MM.1S (cell line): ENCODE results near the gene ISG15.

Experiments used
- DNase-seq: peaks from one replicate; pipeline ENCODE4 v3.0.0-alpha.2; 2015
- H2AFZ ChIP-seq: fragments of 300-600 bp; sonication (generic); 2 replicates; pipeline ENCODE4 v1.6.0; 2016; ENCODE audit warnings: antibody characterized with exemption, low read length
- H3F3A ChIP-seq: fragments of 300-600 bp; sonication (generic); 2 replicates; pipeline ENCODE4 v1.6.1; 2016; ENCODE audit warnings: mild to moderate bottlenecking, antibody characterized with exemption, low read length, moderate library complexity, mixed read lengths; ENCODE audit not compliant: insufficient read depth
- H3K27ac ChIP-seq: fragments of 300-600 bp; sonication (generic); 2 replicates; pipeline ENCODE4 v1.5.1; 2016; ENCODE audit warnings: mild to moderate bottlenecking, low read length
- H3K27me3 ChIP-seq: fragments of 300-600 bp; sonication (generic); replicated peaks from 2 replicates; pipeline ENCODE4 v1.6.0; 2016; ENCODE audit warnings: low read length; ENCODE audit not compliant: insufficient read depth
- H3K36me3 ChIP-seq: fragments of 300-600 bp; sonication (generic); replicated peaks from 2 replicates; pipeline ENCODE4 v1.6.1; 2016; ENCODE audit warnings: mild to moderate bottlenecking, low read length, mixed read lengths; ENCODE audit not compliant: insufficient read depth
- H3K4me1 ChIP-seq: fragments of 300-600 bp; sonication (generic); 2 replicates; pipeline ENCODE4 v1.6.1; 2016; ENCODE audit warnings: low read length, mixed read lengths
- H3K4me2 ChIP-seq: fragments of 300-600 bp; sonication (generic); 2 replicates; pipeline ENCODE4 v1.6.0; 2016; ENCODE audit warnings: low read depth, low read length
- H3K4me3 ChIP-seq: fragments of 300-600 bp; sonication (generic); 2 replicates; pipeline ENCODE4 v1.5.1; 2016; ENCODE audit warnings: low read length, mixed read lengths
- H3K79me2 ChIP-seq: fragments of 300-600 bp; sonication (generic); 2 replicates; pipeline ENCODE4 v1.6.1; 2016; ENCODE audit warnings: mixed run types, low read length, mixed read lengths
- H3K9ac ChIP-seq: fragments of 300-600 bp; sonication (generic); 2 replicates; pipeline ENCODE4 v1.6.1; 2016; ENCODE audit warnings: low read length, mixed read lengths
- H3K9me2 ChIP-seq: fragments of 300-600 bp; sonication (generic); replicated peaks from 2 replicates; pipeline ENCODE4 v1.6.1; 2016; ENCODE audit warnings: mild to moderate bottlenecking, low read length, mixed read lengths; ENCODE audit not compliant: insufficient read depth
- H3K9me3 ChIP-seq: fragments of 300-600 bp; sonication (generic); replicated peaks from 2 replicates; pipeline ENCODE4 v1.6.1; 2016; ENCODE audit warnings: mild to moderate bottlenecking, low read length, mixed read lengths; ENCODE audit not compliant: insufficient read depth
- H4K20me1 ChIP-seq: fragments of 300-600 bp; sonication (generic); 2 replicates; pipeline ENCODE4 v1.6.1; 2016; ENCODE audit warnings: mild to moderate bottlenecking, low read length, moderate library complexity, mixed read lengths; ENCODE audit not compliant: insufficient read depth
- CTCF ChIP-seq: fragments of 300-600 bp; sonication (generic); IDR thresholded peaks from 2 replicates; pipeline ENCODE4 v1.5.1; 2016; ENCODE audit warnings: antibody characterized with exemption, low read length, mixed read lengths
- EZH2 ChIP-seq: fragments of 300-600 bp; sonication (generic); optimal IDR thresholded peaks from 2 replicates; pipeline ENCODE3; 2017; ENCODE audit warnings: low read depth, mild to moderate bottlenecking, antibody characterized with exemption, low read length, mixed read lengths
- EZH2phosphoT487 ChIP-seq: fragments of 300-600 bp; sonication (generic); IDR thresholded peaks from 2 replicates; pipeline ENCODE4 v1.6.1; 2018; ENCODE audit warnings: antibody characterized with exemption, low read length

The ISG15 gene

GRCh38 chr1:967466-968343 is 45.6 kb upstream of the ISG15 start:
- Histone ChIP-seq H3K9me2 (no peaks in the 10 kb centered on the region), H3K9me3 (no peaks in the 10 kb centered on the region), H3K4me2 (peak overlapping the region; percentile 100; the same call in 1 of the 2 replicates), H2AFZ (no peak overlapping the region), H3K27ac (no peak overlapping the region), H3K9ac (no peak overlapping the region), H3F3A (peaks cover 4% of the 10 kb centered on the region; the same call in 1 of the 2 replicates), H4K20me1 (no peaks in the 10 kb centered on the region), H3K4me1 (peaks cover 9% of the 10 kb centered on the region), H3K36me3 (no peaks in the 10 kb centered on the region), H3K4me3 (no peak overlapping the region), H3K27me3 (no peaks in the 10 kb centered on the region), H3K79me2 (no peaks in the 10 kb centered on the region)
- DNase-seq, result no peak
- TF ChIP-seq CTCF (no peak), EZH2 (no peak)

- peaks cover 9% of the 10 kb centered on the region; the same call in 1 of the 2 replicates for H3K27me3 ChIP-seq
- peaks cover 9% of the 10 kb centered on the region for H3K4me1 ChIP-seq
- H3K79me2 ChIP-seq, result no peaks in the 10 kb centered on the region
- H3K4me2 ChIP-seq, result no peak overlapping the region
- TF ChIP-seq CTCF, result no peak
- no peak for TF ChIP-seq EZH2
- TF ChIP-seq EZH2phosphoT487, result no peak
- no peak overlapping the region for H2AFZ ChIP-seq
- no peak overlapping the region for H3K9ac ChIP-seq
- no peaks in the 10 kb centered on the region for H4K20me1 ChIP-seq
- no peaks in the 10 kb centered on the region for H3K9me2 ChIP-seq
- no peak overlapping the region for H3K27ac ChIP-seq
- peaks cover 4% of the 10 kb centered on the region; the same call in 1 of the 2 replicates for H3F3A ChIP-seq
- H3K4me3 ChIP-seq, result no peak overlapping the region
- H3K9me3 ChIP-seq, result no peaks in the 10 kb centered on the region
- H3K36me3 ChIP-seq, result no peaks in the 10 kb centered on the region
- no peak for DNase-seq
These were observed 43.9 kb upstream of the ISG15 start for GRCh38 chr1:969260-969855.

GRCh38 chr1:970242-970972 is 42.9 kb upstream of the ISG15 start:
- Histone ChIP-seq H3K4me3 (no peak overlapping the region), H3K27me3 (peaks cover 13% of the 10 kb centered on the region; the same call in 1 of the 2 replicates)
- no peak for DNase-seq

More at GRCh38 chr1:970242-970972, 42.9 kb upstream of the ISG15 start:
- no peaks in the 10 kb centered on the region for H3K36me3 ChIP-seq
- no peak overlapping the region for H3K9ac ChIP-seq
- TF ChIP-seq EZH2 (no peak), CTCF (no peak)
- no peaks in the 10 kb centered on the region for H4K20me1 ChIP-seq
- no peaks in the 10 kb centered on the region for H3K9me3 ChIP-seq
- no peaks in the 10 kb centered on the region for H3K9me2 ChIP-seq
- peaks cover 4% of the 10 kb centered on the region; the same call in 1 of the 2 replicates for H3F3A ChIP-seq
- H3K4me1 ChIP-seq, result peaks cover 9% of the 10 kb centered on the region
- no peaks in the 10 kb centered on the region for H3K79me2 ChIP-seq
- no peak overlapping the region for H2AFZ ChIP-seq
- no peak overlapping the region for H3K27ac ChIP-seq
- no peak overlapping the region for H3K4me2 ChIP-seq
